Measurements from ENCODE around the gene DNAJC8. TPM values are rescaled to one million over a fixed set of nuclear protein-coding genes. Genes with fewer than 3 reads are reported as not detected.

The DNAJC8 gene
- total RNA-seq, 1 donor from 2014 or later = 59.2 TPM

- DNase-seq (ENCODE audit: low read depth, low spot score) = no peak
Observed at GRCh38 chr1:28200234-28200873, 32.5 kb downstream of the DNAJC8 start.

- DNase-seq (ENCODE audit: low read depth, low spot score) = no peak
Observed at GRCh38 chr1:28199328-28200233, 33.2 kb downstream of the DNAJC8 start.

- DNase-seq (ENCODE audit: low read depth, low spot score) = no peak
Observed at GRCh38 chr1:28197682-28198415, 35.0 kb downstream of the DNAJC8 start.

- DNase-seq (ENCODE audit: low read depth, low spot score) = no peak
Observed at GRCh38 chr1:28196330-28196729, 36.5 kb downstream of the DNAJC8 start.

- no peak for DNase-seq (ENCODE audit: low read depth, low spot score)
Observed at GRCh38 chr1:28195780-28196179, 37.0 kb downstream of the DNAJC8 start.

- DNase-seq (ENCODE audit: low read depth, low spot score) = no peak
Observed at GRCh38 chr1:28194326-28195035, 38.3 kb downstream of the DNAJC8 start.

- no peak for DNase-seq (ENCODE audit: low read depth, low spot score)
Observed at GRCh38 chr1:28193701-28194161, 39.1 kb downstream of the DNAJC8 start.

GRCh38 chr1:28190996-28191645 is 41.7 kb downstream of the DNAJC8 start:
- no peak for DNase-seq (ENCODE audit: low read depth, low spot score)

GRCh38 chr1:28190337-28190979 is 42.4 kb downstream of the DNAJC8 start:
- DNase-seq (ENCODE audit: low read depth, low spot score) = no peak

GRCh38 chr1:28185071-28185470 is 47.8 kb downstream of the DNAJC8 start:
- no peak for DNase-seq (ENCODE audit: low read depth, low spot score)

- DNase-seq (ENCODE audit: low read depth, low spot score) = no peak
Observed at GRCh38 chr1:28180306-28181305, 52.2 kb downstream of the DNAJC8 start.

GRCh38 chr1:28178690-28179485 is 53.9 kb downstream of the DNAJC8 start:
- DNase-seq (ENCODE audit: low read depth, low spot score) = no peak

- no peak for DNase-seq (ENCODE audit: low read depth, low spot score)
Observed at GRCh38 chr1:28176492-28177470, 56.0 kb downstream of the DNAJC8 start, which contains the start of gene PTAFR. PTAFR (minus strand) TSS chr1:28176690; CDS start chr1:28151021, 25,669 bp downstream.

- no peak for DNase-seq (ENCODE audit: low read depth, low spot score)
Observed at GRCh38 chr1:28175955-28176485, 56.8 kb downstream of the DNAJC8 start.

GRCh38 chr1:28173980-28174297 is 58.9 kb downstream of the DNAJC8 start:
- no peak for DNase-seq (ENCODE audit: low read depth, low spot score)

GRCh38 chr1:28173151-28173979 is 59.5 kb downstream of the DNAJC8 start:
- DNase-seq (ENCODE audit: low read depth, low spot score) = no peak
